ENCODE data around the gene MSH2. TPM values are rescaled to one million over a fixed set of nuclear protein-coding genes. Genes with fewer than 3 reads are reported as not detected.

The MSH2 gene
- total RNA-seq, 1 donor from 2014 or later, result 81.9 TPM

- Mint-ChIP-seq H3K4me1 (peaks cover 17% of the 10 kb centered on the region), H3K9me3 (no peaks in the 10 kb centered on the region), H3K4me3 (no peak overlapping the region), H3K27me3 (ENCODE audit: low read depth) (no peaks in the 10 kb centered on the region), H3K36me3 (ENCODE audit: low read depth) (no peaks in the 10 kb centered on the region), H3K27ac (ENCODE audit: unreplicated experiment) (no peak overlapping the region)
- TF ChIP-seq CTCF (conservative IDR thresholded peaks at IDR 0.05), result no peak
- no peak for DNase-seq (ENCODE audit: low read depth, low spot score)
Measured at GRCh38 chr2:47521666-47522285, 118.8 kb downstream of the MSH2 start.

GRCh38 chr2:47525167-47525566 is 122.2 kb downstream of the MSH2 start:
- no peak for DNase-seq (ENCODE audit: low read depth, low spot score)
- Mint-ChIP-seq H3K9me3 (no peaks in the 10 kb centered on the region), H3K27me3 (ENCODE audit: low read depth) (no peaks in the 10 kb centered on the region), H3K36me3 (ENCODE audit: low read depth) (no peaks in the 10 kb centered on the region), H3K27ac (ENCODE audit: unreplicated experiment) (peak overlapping the region; percentile 91), H3K4me3 (no peak overlapping the region), H3K4me1 (peaks cover 20% of the 10 kb centered on the region)
- TF ChIP-seq CTCF (conservative IDR thresholded peaks at IDR 0.05), result no peak

GRCh38 chr2:47528455-47528854 is 125.5 kb downstream of the MSH2 start:
- H3K27ac Mint-ChIP-seq (ENCODE audit: unreplicated experiment), result no peak overlapping the region
- no peak for DNase-seq (ENCODE audit: low read depth, low spot score)

GRCh38 chr2:47528874-47529273 is 125.9 kb downstream of the MSH2 start:
- no peaks in the 10 kb centered on the region for H3K27me3 Mint-ChIP-seq (ENCODE audit: low read depth)
- H3K9me3 Mint-ChIP-seq, result no peaks in the 10 kb centered on the region
- DNase-seq (ENCODE audit: low read depth, low spot score), result no peak
- H3K4me1 Mint-ChIP-seq, result peaks cover 26% of the 10 kb centered on the region
- no peak overlapping the region for H3K27ac Mint-ChIP-seq (ENCODE audit: unreplicated experiment)
- no peak for TF ChIP-seq CTCF (conservative IDR thresholded peaks at IDR 0.05)
- H3K4me3 Mint-ChIP-seq, result no peak overlapping the region
- no peaks in the 10 kb centered on the region for H3K36me3 Mint-ChIP-seq (ENCODE audit: low read depth)

More at GRCh38 chr2:47528455-47528854, 125.5 kb downstream of the MSH2 start:
- no peaks in the 10 kb centered on the region for H3K27me3 Mint-ChIP-seq (ENCODE audit: low read depth)
- no peak for TF ChIP-seq CTCF (conservative IDR thresholded peaks at IDR 0.05)
- no peaks in the 10 kb centered on the region for H3K36me3 Mint-ChIP-seq (ENCODE audit: low read depth)
- H3K4me1 Mint-ChIP-seq, result peaks cover 22% of the 10 kb centered on the region
- H3K4me3 Mint-ChIP-seq, result no peak overlapping the region
- no peaks in the 10 kb centered on the region for H3K9me3 Mint-ChIP-seq

- no peaks in the 10 kb centered on the region for H3K9me3 Mint-ChIP-seq
- no peak for DNase-seq (ENCODE audit: low read depth, low spot score)
Measured at GRCh38 chr2:47530105-47530760, 127.3 kb downstream of the MSH2 start.

More at GRCh38 chr2:47530105-47530760, 127.3 kb downstream of the MSH2 start:
- Mint-ChIP-seq H3K36me3 (ENCODE audit: low read depth) (no peaks in the 10 kb centered on the region), H3K27ac (ENCODE audit: unreplicated experiment) (no peak overlapping the region), H3K27me3 (ENCODE audit: low read depth) (no peaks in the 10 kb centered on the region), H3K4me1 (peaks cover 26% of the 10 kb centered on the region), H3K4me3 (no peak overlapping the region)
- TF ChIP-seq CTCF (conservative IDR thresholded peaks at IDR 0.05), result no peak

Data from neural crest cell (in vitro differentiated cells).